Measurements from ENCODE around the gene TMEM175.

DNA sequence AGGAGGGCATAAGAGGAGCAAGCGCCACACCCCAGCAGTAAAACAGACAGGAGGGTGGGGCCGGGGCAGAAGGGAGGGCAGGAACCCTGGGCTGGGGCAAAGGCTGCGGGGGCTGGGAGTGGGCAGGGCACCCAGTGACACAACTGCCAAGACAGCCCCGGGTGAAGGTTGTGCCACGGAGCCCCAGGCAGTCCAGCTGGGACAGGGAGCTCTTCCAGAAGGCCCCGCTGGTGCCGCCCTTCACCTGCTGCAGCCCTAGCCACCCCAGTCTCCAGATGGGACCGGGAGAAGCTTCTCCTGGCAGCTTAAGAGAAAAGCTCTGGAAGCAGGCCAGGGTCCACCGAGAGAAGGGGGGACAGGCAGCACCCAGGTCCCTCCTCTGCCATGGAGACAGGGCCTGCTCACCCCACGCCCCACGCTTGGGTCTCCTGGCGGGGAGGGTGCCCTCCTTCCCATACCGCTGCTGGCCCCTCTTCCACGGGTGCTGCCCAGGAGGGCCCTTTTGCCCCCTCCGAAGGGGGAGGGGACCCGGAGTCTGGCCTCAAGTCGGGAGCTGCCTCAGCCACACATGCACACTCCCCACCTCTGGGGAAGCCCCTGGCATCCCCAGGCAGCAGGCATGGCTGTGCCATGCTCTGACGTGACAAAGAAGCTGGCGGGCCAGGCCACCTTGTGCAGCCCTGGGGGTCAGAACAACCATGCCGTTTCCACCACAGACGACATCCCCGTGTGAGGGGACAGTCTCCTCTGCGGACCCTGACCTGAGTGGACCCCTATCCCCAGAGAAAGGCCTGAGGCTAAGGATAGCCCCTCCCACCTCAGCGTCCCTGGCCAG lies 39.6 kb downstream of the TMEM175 start:
- TF ChIP-seq, protein P1, sequence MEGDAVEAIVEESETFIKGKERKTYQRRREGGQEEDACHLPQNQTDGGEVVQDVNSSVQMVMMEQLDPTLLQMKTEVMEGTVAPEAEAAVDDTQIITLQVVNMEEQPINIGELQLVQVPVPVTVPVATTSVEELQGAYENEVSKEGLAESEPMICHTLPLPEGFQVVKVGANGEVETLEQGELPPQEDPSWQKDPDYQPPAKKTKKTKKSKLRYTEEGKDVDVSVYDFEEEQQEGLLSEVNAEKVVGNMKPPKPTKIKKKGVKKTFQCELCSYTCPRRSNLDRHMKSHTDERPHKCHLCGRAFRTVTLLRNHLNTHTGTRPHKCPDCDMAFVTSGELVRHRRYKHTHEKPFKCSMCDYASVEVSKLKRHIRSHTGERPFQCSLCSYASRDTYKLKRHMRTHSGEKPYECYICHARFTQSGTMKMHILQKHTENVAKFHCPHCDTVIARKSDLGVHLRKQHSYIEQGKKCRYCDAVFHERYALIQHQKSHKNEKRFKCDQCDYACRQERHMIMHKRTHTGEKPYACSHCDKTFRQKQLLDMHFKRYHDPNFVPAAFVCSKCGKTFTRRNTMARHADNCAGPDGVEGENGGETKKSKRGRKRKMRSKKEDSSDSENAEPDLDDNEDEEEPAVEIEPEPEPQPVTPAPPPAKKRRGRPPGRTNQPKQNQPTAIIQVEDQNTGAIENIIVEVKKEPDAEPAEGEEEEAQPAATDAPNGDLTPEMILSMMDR (conservative IDR thresholded peaks at IDR 0.05): no peak
- TF ChIP-seq EZH2 (IDR thresholded peaks at IDR 0.05; ENCODE audit: low read depth): no peak
